ENCODE measurements around the gene CACNA1G.

- TF ChIP-seq, protein P1, sequence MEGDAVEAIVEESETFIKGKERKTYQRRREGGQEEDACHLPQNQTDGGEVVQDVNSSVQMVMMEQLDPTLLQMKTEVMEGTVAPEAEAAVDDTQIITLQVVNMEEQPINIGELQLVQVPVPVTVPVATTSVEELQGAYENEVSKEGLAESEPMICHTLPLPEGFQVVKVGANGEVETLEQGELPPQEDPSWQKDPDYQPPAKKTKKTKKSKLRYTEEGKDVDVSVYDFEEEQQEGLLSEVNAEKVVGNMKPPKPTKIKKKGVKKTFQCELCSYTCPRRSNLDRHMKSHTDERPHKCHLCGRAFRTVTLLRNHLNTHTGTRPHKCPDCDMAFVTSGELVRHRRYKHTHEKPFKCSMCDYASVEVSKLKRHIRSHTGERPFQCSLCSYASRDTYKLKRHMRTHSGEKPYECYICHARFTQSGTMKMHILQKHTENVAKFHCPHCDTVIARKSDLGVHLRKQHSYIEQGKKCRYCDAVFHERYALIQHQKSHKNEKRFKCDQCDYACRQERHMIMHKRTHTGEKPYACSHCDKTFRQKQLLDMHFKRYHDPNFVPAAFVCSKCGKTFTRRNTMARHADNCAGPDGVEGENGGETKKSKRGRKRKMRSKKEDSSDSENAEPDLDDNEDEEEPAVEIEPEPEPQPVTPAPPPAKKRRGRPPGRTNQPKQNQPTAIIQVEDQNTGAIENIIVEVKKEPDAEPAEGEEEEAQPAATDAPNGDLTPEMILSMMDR (IDR thresholded peaks at IDR 0.05): no peak
- no peak for TF ChIP-seq EP300 (IDR thresholded peaks at IDR 0.05)
These were observed 16.3 kb downstream of the CACNA1G start for GRCh38 chr17:50576864-50577263.
